DOHH2 (cell line): ENCODE results near the gene MAD2L1.

Source experiments
- CTCF ChIP-seq: fragments of 200-600 bp; sonication (generic); IDR thresholded peaks from one replicate; pipeline ENCODE4 v1.5.1; 2014; ENCODE audit warnings: antibody characterized with exemption, mild to moderate bottlenecking, low read depth, low read length; ENCODE audit not compliant: poor library complexity, severe bottlenecking
- EZH2phosphoT487 ChIP-seq: fragments of 200-600 bp; sonication (generic); IDR thresholded peaks from 2 replicates; pipeline ENCODE4 v1.6.1; 2017; ENCODE audit warnings: borderline replicate concordance, mild to moderate bottlenecking, antibody characterized with exemption, low read length, moderate library complexity, mixed read lengths

- TF ChIP-seq CTCF (no peak), EZH2phosphoT487 (no peak)
Observed at GRCh38 chr4:120062663-120063195, 3.9 kb downstream of the MAD2L1 start.
